BJ (cell line): ENCODE measurements around the gene KCNQ2. TPM values are rescaled to one million over a fixed set of nuclear protein-coding genes. Genes with fewer than 3 reads are reported as not detected.
A peak's percentile ranks its signal among the peaks of the same experiment; 100 is the strongest.

Experiments
- CTCF ChIA-PET: fragments of 350-600 bp; formaldehyde crosslinking; extraction: SDS; loops from one replicate; lab custom pipeline; 2021; ENCODE audit warnings: antibody characterized with exemption, inconsistent platforms; lab: Yijun Ruan, JAX
- POLR2A ChIA-PET: fragments of 300-600 bp; sonication (Branson Sonifier 250); formaldehyde crosslinking; extraction: SDS; loops from one replicate; lab custom pipeline; 2021; ENCODE audit warnings: antibody characterized with exemption; lab: Charles Lee
- DNase-seq: peaks from one replicate; pipeline ENCODE4 v3.0.0-alpha.2; 2011; ENCODE audit warnings: low read depth
- H3K27me3 ChIP-seq: 2 replicates; pipeline ENCODE4 v1.6.0; 2011; ENCODE audit warnings: low read length; ENCODE audit not compliant: control insufficient read depth, insufficient read depth
- H3K36me3 ChIP-seq: 2 replicates; pipeline ENCODE4 v1.5.1; 2011; ENCODE audit warnings: low read length; ENCODE audit not compliant: control insufficient read depth, insufficient read depth
- H3K4me3 ChIP-seq: 2 replicates; pipeline ENCODE4 v1.5.1; 2011; ENCODE audit warnings: low read depth, mild to moderate bottlenecking, control low read depth, low read length
- polyA plus RNA-seq: library from polyadenylated mRNA; depleted of rRNA; stranded (reverse); fragments of >200 nt; gene quantifications from 2 replicates; pipeline ENCODE4 v1.2.3, GENCODE V29; 2011
- TF ChIP-seq, protein P1 (sequence below): IDR thresholded peaks from 2 replicates; pipeline ENCODE4 v1.5.1; 2011; ENCODE audit warnings: low read depth, mild to moderate bottlenecking, control low read depth, inconsistent platforms, low read length, moderate library complexity; ENCODE audit not compliant: insufficient read depth

The KCNQ2 gene
- polyA plus RNA-seq, 1 experiment, result not detected

DNA sequence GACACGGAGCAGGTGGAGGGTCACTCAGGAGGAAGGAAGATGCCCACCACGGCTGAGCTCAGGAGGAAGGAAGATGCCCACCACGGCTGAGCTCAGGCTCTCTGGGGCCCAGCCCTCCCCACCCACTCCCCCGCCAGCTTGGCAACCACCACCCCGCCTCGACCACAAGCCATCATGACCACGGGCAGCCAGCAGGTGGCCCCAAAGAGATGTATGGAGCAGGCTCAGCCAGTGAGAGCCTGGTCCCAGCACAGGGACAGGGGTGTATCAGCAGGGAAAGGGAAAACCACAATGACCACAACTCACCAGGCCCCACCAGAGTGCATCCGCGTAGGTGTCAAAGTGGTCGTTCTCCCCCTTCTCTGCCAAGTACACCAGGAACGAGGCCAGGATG is 30.4 kb downstream of the KCNQ2 start:
- TF ChIP-seq, protein P1, sequence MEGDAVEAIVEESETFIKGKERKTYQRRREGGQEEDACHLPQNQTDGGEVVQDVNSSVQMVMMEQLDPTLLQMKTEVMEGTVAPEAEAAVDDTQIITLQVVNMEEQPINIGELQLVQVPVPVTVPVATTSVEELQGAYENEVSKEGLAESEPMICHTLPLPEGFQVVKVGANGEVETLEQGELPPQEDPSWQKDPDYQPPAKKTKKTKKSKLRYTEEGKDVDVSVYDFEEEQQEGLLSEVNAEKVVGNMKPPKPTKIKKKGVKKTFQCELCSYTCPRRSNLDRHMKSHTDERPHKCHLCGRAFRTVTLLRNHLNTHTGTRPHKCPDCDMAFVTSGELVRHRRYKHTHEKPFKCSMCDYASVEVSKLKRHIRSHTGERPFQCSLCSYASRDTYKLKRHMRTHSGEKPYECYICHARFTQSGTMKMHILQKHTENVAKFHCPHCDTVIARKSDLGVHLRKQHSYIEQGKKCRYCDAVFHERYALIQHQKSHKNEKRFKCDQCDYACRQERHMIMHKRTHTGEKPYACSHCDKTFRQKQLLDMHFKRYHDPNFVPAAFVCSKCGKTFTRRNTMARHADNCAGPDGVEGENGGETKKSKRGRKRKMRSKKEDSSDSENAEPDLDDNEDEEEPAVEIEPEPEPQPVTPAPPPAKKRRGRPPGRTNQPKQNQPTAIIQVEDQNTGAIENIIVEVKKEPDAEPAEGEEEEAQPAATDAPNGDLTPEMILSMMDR, result peak; percentile 57
- CTCF ChIA-PET, result interaction anchor here (1.0 to 1.6 kb wide), 3 partner anchors 10 to 60 kb away, joined by 3 to 4 read pairs (median 3); no protein-coding TSS in a partner anchor

GRCh38 chr20:63441136-63442099 is 31.0 kb downstream of the KCNQ2 start:
- H3K4me3 ChIP-seq, result no peak overlapping the region
- H3K27me3 ChIP-seq, result no peaks in the 10 kb centered on the region; the same call in 1 of the 2 replicates
- no peak for DNase-seq
- ChIA-PET CTCF (interaction anchor here (1.0 to 1.6 kb wide), 3 partner anchors 11 to 59 kb away, joined by 3 to 4 read pairs (median 3); no protein-coding TSS in a partner anchor), POLR2A (no interaction called here)
- H3K36me3 ChIP-seq, result no peaks in the 10 kb centered on the region
- TF ChIP-seq, protein P1, result no peak

More for the DNA sequence above, 30.4 kb downstream of the KCNQ2 start:
- DNase-seq, result no peak
- peaks cover 1% of the 10 kb centered on the region for H3K27me3 ChIP-seq
- H3K36me3 ChIP-seq, result no peaks in the 10 kb centered on the region
- no peak overlapping the region for H3K4me3 ChIP-seq
- POLR2A ChIA-PET, result no interaction called here

DNA sequence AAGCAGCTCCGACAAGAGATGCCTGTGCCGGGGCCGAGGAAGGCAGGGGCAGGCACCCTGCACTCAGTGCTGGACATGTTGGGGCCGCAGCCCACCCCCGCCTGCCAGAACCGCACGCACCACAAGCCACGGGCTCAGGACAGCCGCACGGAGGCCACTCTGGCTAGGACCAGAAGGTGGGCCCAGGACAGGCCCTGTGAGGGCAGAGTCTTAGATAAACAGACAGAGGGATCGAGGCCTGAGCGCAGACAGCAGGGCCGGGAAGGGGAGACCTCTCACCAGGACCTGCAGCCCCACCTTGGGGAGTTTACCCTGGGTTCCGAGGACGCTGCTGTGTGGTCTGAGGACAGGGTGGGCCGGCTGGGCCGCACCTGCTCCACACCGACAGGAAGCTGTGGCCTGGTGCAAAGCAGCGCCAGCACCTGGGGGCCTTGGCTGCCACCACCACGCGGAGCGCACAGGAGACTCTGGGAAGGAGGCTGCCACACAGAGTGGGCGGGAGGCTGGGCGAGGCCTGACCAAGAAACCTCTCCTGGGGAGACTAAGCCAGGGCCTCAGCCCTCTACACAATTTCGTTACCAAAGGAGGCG is 32.0 kb downstream of the KCNQ2 start:
- DNase-seq, result no peak
- H3K4me3 ChIP-seq, result no peak overlapping the region
- POLR2A ChIA-PET, result no interaction called here
- TF ChIP-seq, protein P1, result no peak
- no peaks in the 10 kb centered on the region; the same call in 1 of the 2 replicates for H3K27me3 ChIP-seq
- CTCF ChIA-PET, result no interaction called here
- H3K36me3 ChIP-seq, result no peaks in the 10 kb centered on the region

- no peak for DNase-seq
- ChIA-PET POLR2A (no interaction called here), CTCF (no interaction called here)
- Histone ChIP-seq H3K4me3 (no peak overlapping the region), H3K27me3 (no peaks in the 10 kb centered on the region; the same call in 1 of the 2 replicates), H3K36me3 (no peaks in the 10 kb centered on the region)
- TF ChIP-seq, protein P1, result no peak
Observed at GRCh38 chr20:63439866-63440265, 32.6 kb downstream of the KCNQ2 start.

GRCh38 chr20:63438121-63438520 is 34.3 kb downstream of the KCNQ2 start:
- ChIA-PET CTCF (interaction anchor here (0.6 to 1.8 kb wide), 2 partner anchors 58 to 584 kb away, joined by 3 to 6 read pairs; no protein-coding TSS in a partner anchor), POLR2A (no interaction called here)
- H3K27me3 ChIP-seq, result no peaks in the 10 kb centered on the region; the same call in 1 of the 2 replicates
- H3K4me3 ChIP-seq, result no peak overlapping the region
- no peak for DNase-seq
- H3K36me3 ChIP-seq, result no peaks in the 10 kb centered on the region
- TF ChIP-seq, protein P1, result no peak
